CD4-positive, alpha-beta T cell treated with Interleukin-12 subunit alpha and Interleukin-12 subunit beta, for 1 hour (primary cell): ENCODE measurements around the gene PLA2G4C.
A peak's percentile ranks its signal among the peaks of the same experiment; 100 is the strongest.

Source experiments
- DNase-seq: peaks from one replicate; pipeline ENCODE4 v3.0.0-alpha.2; 2020

The PLA2G4C gene

DNA sequence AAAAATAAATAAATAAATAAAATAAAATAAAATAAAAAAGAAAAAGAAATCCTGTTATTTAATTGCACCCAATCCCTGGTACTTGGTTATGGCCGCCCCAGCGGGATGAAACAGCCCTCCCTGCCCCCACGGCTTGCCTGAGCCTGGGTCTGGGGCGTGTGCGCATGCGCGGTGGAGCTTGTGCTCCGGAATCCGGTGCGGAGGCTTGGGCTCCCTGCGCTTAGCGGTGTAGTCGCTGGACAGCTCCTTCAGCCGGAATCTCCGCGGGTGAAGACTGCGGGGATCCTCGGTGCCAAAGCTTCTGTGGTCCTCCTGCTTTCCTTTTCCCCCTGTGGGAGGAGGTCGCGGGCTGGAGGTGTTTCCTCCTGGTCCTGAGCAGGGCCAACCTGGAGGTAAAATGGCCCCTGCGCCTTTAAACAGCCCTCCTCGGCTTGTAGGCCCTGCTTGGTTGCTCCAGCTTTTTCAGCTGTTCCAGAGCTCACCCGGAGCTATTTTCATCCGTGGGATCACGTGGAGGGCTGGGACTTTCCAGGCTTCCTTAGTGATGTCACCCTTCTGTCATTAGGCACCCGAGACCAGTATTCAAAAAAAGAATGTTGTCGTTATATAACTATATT lies at the start of gene PLA2G4C:
PLA2G4C (minus strand) TSS at position 468 of the 617 bp plus-strand sequence. CDS start 4,288 bp downstream, outside the sequence.
- peak; percentile 82 for DNase-seq

DNA sequence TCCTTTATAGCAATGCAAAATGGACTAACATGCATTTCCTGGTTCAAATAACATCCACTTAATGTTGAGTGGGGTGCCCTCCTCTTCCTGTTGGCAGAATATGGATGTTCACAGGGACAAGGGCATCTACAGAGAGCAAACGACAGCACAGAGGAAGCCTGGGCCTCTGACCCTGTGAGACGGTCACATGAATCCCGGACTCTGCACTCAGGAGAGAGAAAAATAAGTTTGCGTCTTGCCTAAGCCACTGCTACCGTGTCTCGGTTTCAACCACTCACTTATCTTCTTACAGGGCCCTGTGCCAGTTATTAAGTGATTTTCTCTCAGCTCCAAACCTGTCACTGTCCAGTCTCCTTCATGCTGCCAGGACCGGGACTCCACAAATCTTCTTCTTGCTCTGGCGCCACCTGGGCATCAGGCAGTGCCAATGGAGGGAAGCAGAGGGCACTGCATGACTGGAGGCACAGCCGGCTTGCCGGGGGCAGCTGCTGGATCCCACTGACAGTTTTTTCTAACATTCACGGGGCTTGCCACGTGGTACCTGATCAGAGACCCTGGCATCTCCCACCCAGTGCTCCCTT lies 47.7 kb upstream of the PLA2G4C start:
- no peak for DNase-seq

DNA sequence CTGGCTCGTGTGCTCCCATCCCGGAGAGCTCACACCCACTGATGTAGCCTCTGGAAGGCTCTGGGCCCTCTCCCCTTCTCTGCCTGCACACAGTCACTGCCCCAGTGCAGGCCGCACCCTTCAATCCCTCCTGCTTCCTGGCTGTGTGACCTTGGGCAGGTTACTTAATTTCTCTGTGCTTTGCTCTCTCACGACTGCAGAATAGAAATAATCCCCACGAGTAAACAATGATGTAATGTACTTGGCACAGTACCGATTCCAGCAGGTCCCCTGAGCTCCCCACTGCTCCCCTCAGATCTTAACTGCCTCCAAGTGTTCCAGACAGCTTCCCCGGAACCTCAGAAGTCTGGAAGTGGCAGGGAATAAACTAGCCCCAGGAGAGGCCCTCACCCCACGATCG lies 43.4 kb upstream of the PLA2G4C start:
- DNase-seq: no peak

GRCh38 chr19:48152551-48152950 lies 41.9 kb upstream of the PLA2G4C start:
- peak; percentile 70 for DNase-seq

- DNase-seq: no peak
Measured at GRCh38 chr19:48149430-48149829, 38.8 kb upstream of the PLA2G4C start.

GRCh38 chr19:48148576-48148975 lies 38.0 kb upstream of the PLA2G4C start:
- no peak for DNase-seq

DNA sequence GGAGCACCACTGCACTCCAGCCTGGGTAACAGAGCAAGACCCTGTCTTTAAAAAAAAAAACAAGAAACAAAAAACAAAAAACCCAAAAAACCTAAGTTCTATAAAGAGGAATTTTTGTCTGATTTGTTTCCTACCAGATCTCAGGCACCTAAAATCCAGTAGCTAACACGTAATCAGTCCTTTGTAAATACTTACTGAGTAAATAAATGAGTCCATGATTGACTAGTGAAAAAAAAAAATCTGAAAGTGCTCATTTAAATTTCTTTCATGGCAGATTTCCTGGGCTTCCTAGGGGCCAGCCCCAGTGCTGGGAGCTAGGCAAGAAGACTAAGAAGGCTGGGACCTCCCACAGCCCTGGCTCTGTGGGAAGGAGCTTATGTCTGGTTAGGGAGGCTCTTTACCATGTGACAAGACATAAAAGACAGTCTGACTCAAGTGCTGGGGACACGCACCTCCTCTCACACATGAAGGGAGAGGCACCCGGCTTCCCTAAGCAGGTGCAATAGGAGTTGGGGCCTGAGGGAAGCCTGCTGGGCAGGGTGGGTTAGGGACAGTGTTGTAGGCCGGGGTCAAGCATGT lies 37.1 kb upstream of the PLA2G4C start:
- DNase-seq: no peak

GRCh38 chr19:48139053-48139452 lies 28.4 kb upstream of the PLA2G4C start:
- DNase-seq: no peak

DNA sequence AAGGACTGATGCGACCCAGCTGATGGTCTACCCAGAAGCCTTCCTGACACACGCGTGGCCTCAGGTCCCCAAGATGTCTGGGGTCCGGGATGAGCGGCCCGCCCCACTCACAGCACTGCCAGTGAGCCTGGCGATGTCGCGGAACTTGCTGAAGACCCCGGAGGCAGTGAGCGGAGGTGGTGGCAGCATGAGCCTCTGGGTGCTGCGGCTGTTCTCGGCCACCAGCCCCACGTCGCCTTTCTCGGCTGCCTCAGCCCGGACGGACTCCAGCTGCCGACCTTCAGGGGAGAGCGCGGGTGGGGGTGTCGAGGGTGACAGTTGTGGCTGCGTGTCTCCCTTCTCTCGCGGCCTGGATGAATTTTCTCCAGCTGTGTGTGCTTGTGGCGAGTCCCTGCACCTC lies 26.8 kb upstream of the PLA2G4C start:
- DNase-seq: no peak

DNA sequence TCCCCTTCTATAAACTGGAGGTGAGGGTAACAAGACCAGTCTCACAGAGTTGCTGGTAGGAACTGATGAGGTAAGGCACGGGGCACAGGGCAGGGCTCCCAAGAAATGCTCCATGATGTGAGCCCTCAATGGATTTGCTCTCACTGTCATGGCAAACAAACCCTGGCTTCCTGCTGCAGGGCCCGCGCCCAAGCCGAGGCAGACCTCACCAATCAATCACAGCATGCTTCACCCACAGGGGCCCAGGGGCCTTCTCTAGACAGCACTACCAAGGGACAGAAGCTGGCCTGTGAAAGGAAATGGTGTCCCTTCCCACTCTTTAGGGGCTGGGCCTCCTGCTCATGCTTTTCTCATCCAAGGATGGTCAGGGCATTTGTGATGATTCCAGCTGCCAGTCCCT lies 25.9 kb upstream of the PLA2G4C start:
- DNase-seq: no peak

DNA sequence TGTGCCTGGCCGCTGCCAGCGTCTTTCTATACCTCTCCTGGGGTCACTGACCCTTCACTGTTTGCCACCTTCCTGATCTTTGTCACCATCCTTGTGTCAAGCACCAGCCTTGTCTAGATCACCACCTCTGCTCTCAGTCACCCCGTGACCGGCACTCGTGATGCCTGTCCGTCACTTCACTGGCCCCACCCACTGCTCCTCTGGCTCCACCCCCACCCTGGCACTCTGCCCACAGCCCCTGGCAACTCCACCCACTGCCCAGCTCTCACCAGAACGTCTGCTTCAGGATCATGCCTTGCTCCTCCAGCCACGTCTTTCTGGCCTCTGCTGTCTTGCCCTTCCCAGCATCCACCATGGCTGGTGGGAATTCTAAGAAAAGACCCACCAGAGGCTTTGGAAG lies 24.8 kb upstream of the PLA2G4C start:
- DNase-seq: no peak

DNA sequence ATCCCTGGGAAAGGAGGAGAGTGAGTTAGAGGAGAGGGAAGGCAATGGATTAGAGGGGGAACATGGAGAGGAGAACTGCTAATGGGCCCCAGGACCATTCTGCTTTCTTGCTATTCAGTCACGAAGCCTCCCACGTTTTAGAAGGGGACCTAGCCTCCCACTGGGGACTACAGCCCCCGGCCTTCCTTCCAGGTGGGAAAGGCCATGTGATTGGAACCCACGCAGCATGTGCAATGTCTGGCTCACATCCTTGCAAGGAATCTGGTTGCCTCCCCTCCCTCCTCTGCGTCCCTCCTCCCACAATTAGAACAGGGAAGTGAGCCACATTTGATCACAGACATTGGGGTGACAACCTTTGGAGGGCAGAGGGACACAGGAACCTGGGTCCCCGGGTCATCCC lies 22.5 kb upstream of the PLA2G4C start:
- no peak for DNase-seq

GRCh38 chr19:48127561-48127960 lies 16.9 kb upstream of the PLA2G4C start:
- DNase-seq: no peak

- DNase-seq: no peak
Measured at GRCh38 chr19:48123907-48124651, 13.5 kb upstream of the PLA2G4C start.

DNA sequence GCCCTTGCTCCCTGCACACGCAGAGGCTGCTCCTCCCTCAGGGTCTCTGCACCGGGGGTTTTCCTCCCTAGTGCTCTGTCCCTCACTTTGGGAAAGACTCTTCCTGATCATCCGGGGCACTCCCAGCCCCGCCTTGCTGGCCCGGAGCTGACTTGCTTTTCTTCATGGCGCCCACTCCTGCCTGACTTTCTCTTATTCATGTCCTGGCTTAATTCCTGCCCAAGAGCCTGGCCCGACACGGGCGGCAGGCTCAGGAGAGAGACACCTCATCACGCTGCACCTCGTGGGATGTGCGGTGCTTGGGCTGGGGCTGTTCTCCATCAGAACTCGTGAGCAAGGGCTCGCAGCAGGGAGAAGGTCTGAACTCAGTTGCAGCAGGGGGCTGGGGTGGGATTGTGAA lies 11.8 kb upstream of the PLA2G4C start:
- no peak for DNase-seq

GRCh38 chr19:48121909-48122371 lies 11.3 kb upstream of the PLA2G4C start:
- DNase-seq: no peak

DNA sequence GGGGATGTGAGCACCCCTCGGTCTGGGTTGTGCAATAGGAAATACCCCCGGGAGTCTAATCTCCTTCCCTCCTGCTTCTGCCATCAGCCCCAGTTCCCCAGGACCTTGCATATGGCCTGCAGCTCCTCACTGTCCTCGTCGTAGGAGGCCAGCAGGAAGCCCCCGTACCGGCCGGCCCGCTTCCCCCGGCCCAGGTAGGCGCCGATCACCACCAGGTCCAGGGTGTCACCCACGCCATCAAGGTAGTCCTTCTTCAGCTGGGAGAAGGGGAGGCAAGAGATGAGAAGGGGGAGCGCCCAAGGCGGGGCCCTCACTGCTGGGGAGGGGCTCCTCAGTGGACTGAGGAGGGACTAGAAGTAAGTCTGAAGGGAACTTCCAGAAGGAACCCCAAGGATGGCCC lies 10.4 kb upstream of the PLA2G4C start:
- no peak for DNase-seq

- DNase-seq: no peak
Measured at GRCh38 chr19:48120505-48120904, 9.9 kb upstream of the PLA2G4C start.

DNA sequence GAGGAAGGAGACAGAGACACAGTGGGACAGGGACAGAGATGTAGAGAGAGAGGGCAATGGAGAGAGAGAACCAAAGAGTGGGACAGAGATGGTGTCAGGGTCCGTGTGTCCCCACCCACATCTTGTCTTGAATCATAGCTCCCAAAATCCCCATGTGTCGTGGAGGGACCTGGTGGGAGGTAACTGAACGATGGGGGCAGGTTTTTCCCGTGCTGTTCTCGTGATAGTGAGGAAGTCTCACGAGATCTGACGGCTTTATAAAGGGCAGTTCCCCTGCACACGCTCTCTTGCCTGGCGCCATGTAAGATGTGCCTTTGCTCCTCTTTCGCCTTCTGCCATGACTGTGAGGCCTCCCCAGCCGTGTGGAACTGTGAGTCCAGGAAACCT lies 7.5 kb upstream of the PLA2G4C start:
- no peak for DNase-seq

GRCh38 chr19:48117515-48118130 lies 7.0 kb upstream of the PLA2G4C start:
- DNase-seq: no peak

DNA sequence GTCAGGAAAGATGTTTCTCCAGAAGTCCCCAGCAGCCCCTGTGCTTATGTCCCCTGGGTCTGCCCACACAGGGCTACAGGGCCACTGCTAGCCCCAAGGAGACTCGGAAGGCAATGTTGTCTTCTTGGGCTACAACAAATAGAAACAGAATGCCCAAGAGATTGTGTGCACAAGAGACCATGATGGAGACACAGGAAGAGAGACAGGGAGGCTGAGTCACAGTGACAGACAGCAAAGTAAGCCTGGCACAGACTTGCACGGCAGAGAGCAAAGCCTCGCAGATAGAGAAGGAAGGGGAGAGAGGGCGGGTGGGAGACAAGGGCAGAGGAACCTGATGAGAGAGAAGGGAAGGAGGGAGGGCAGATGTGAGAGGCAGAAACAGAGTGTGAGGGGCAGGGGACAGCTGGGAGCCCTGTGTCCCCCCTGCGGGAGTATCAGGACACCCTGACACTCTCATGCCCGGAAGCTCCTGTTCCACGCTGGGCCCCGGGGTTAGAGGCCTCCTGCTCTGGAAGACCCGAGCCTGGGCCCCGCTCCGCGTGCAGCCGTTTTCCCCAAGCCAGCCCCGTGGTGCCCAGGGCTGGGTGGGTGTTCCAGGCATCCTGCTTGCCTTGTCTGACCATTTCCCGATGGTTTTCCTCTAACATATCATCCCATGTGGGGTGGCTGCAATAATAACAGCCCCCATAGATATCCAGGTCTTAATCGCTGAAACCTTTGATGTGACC lies 2.7 kb upstream of the PLA2G4C start:
- DNase-seq: no peak

DNA sequence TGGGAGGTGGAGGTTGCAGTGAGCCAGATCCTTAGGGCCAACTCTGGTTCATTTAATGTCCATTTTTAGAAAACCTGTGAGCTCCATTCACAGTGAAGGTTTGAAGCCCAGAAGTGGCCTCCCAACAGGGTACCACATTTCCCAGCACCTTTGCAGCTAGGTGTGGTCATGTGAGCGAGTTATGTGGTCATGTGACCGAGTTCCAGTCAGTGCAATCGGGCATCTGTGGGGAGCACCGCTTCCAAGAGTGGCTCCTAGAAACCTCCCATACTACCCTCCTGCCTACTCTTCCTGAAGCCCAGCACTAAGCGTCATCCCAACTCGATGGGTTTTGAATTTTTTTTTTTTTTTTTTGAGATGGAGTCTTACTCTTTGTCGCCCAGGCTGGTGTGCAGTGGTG lies 663 bp upstream of the PLA2G4C start:
- no peak for DNase-seq
